WTC11 (cell line): ENCODE results near the gene IFT27.

Experiments
- ATF1 ChIP-seq: sonication (generic); formaldehyde crosslinking; IDR thresholded peaks from 2 replicates; pipeline ENCODE4 v1.8.1; 2023; ENCODE audit warnings: mild to moderate bottlenecking, moderate library complexity, missing genetic modification reagents
- CREB1 ChIP-seq: sonication (generic); formaldehyde crosslinking; IDR thresholded peaks from 2 replicates; pipeline ENCODE4 v1.8.0; 2023; ENCODE audit warnings: mild to moderate bottlenecking, missing genetic modification reagents
- CREM ChIP-seq: sonication (generic); formaldehyde crosslinking; IDR thresholded peaks from 2 replicates; pipeline ENCODE4 v1.8.1; 2022; ENCODE audit warnings: mild to moderate bottlenecking, missing genetic modification reagents, moderate library complexity
- CTCF ChIP-seq: fragments of 200-600 bp; IDR thresholded peaks from 2 replicates; pipeline ENCODE4 v1.8.0; 2022; ENCODE audit warnings: antibody characterized with exemption
- ELF4 ChIP-seq: sonication (generic); formaldehyde crosslinking; IDR thresholded peaks from 2 replicates; pipeline ENCODE4 v1.8.1; 2022; ENCODE audit warnings: low read depth, mild to moderate bottlenecking, moderate library complexity, missing genetic modification reagents
- KAT7 ChIP-seq: sonication (generic); formaldehyde crosslinking; IDR thresholded peaks from 2 replicates; pipeline ENCODE4 v1.8.1; 2023; ENCODE audit warnings: missing genetic modification reagents, mild to moderate bottlenecking, borderline replicate concordance
- MLX ChIP-seq: sonication (generic); formaldehyde crosslinking; IDR thresholded peaks from 2 replicates; pipeline ENCODE4 v1.8.1; 2023; ENCODE audit warnings: mild to moderate bottlenecking, missing genetic modification reagents, moderate library complexity

DNA sequence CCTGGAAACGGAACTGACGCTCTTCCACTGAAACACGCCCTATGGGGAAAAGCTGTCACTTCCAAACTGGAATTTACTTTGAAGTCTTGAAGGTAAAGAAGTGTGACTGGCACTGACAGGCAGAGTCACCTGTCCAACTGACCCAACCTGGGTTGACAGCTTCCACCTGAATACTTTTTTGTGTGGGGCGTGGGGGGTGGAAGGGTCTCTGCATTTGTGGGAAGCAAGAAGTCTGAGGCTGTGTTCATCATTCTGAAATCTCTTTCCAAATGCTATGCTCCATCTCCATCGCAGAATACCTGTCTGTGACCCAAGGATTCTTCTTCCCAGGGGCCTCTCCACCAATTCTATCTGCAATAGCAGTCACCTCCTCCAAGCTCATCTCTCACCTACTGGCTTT is 7.8 kb downstream of the IFT27 start:
- TF ChIP-seq CREM (CRISPR knock-in tag) (no peak), CTCF (no peak), ELF4 (CRISPR knock-in tag) (no peak), KAT7 (CRISPR knock-in tag) (no peak), ATF1 (CRISPR knock-in tag) (no peak), MLX (CRISPR knock-in tag) (no peak), CREB1 (CRISPR knock-in tag) (no peak)
